ENCODE results near the gene TAF1. TPM values are rescaled to one million over a fixed set of nuclear protein-coding genes. Genes with fewer than 3 reads are reported as not detected.
"Not testable (repeated sequence)": the region's sequence is repeated elsewhere in the genome, so short reads cannot be mapped to it uniquely, and the experiment has no call there.

TAF1 gene
- total RNA-seq, 2 experiments from 2014 or later, result 30.2 to 48.2 TPM

- H2AFZ ChIP-seq (ENCODE audit: low read length), result no peak overlapping the region
- H3K9me3 ChIP-seq (ENCODE audit: low read length), result no peaks in the 10 kb centered on the region
- no peak overlapping the region for H3K27ac ChIP-seq (ENCODE audit: low read depth, low read length, poor library complexity, severe bottlenecking)
- H3K79me2 ChIP-seq (ENCODE audit: insufficient read depth, low read depth, low read length), result no peaks in the 10 kb centered on the region
- H3K4me3 ChIP-seq (ENCODE audit: low read depth, low read length, poor library complexity, severe bottlenecking), result no peak overlapping the region
- intact Hi-C loops (cut with micrococcal nuclease; ENCODE audit: unreplicated experiment), result no loop called here
- H3K36me3 ChIP-seq (ENCODE audit: insufficient read depth, low read length), result no peaks in the 10 kb centered on the region; the same call in 1 of the 2 replicates
- ChIA-PET CTCF (ENCODE audit: unreplicated experiment) (no interaction called here), POLR2A (no interaction called here)
- H4K20me1 ChIP-seq (ENCODE audit: insufficient read depth, low read length), result no peaks in the 10 kb centered on the region
- TF ChIP-seq CTCF (conservative IDR thresholded peaks at IDR 0.05; ENCODE audit: low read length), result no peak
- no peak for TF ChIP-seq EZH2phosphoT487 (IDR thresholded peaks at IDR 0.05; ENCODE audit: borderline replicate concordance, low read depth, low read length)
- H3K9me2 ChIP-seq (ENCODE audit: insufficient read depth, low read length), result no peaks in the 10 kb centered on the region
- no TSS peak for BruUV-seq (replicated peaks)
- H3K4me2 ChIP-seq (ENCODE audit: low read length), result no peak overlapping the region
- H3K4me1 ChIP-seq (ENCODE audit: insufficient read depth, low read length, poor library complexity, severe bottlenecking), result no peaks in the 10 kb centered on the region
- DNase-seq (ENCODE audit: low spot score), result no peak
Observed at GRCh38 chrX:71326394-71326793, 39.8 kb upstream of the TAF1 start.

GRCh38 chrX:71349151-71349665 lies 16.9 kb upstream of the TAF1 start:
- CTCF ChIA-PET (ENCODE audit: unreplicated experiment); H2AFZ ChIP-seq (ENCODE audit: low read length); BruUV-seq (replicated peaks); intact Hi-C loops (cut with micrococcal nuclease; ENCODE audit: unreplicated experiment); H3K27ac ChIP-seq (ENCODE audit: low read depth, low read length, poor library complexity, severe bottlenecking); H3K79me2 ChIP-seq (ENCODE audit: insufficient read depth, low read depth, low read length); H3K4me3 ChIP-seq (ENCODE audit: low read depth, low read length, poor library complexity, severe bottlenecking); H3K4me2 ChIP-seq (ENCODE audit: low read length); H3K9me3 ChIP-seq (ENCODE audit: low read length); H4K20me1 ChIP-seq (ENCODE audit: insufficient read depth, low read length); DNase-seq (ENCODE audit: low spot score); H3K4me1 ChIP-seq (ENCODE audit: insufficient read depth, low read length, poor library complexity, severe bottlenecking); H3K36me3 ChIP-seq (ENCODE audit: insufficient read depth, low read length); POLR2A ChIA-PET; H3K9me2 ChIP-seq (ENCODE audit: insufficient read depth, low read length): not testable (repeated sequence)

- DNase-seq (ENCODE audit: low spot score); H3K9me2 ChIP-seq (ENCODE audit: insufficient read depth, low read length); intact Hi-C loops (cut with micrococcal nuclease; ENCODE audit: unreplicated experiment); H2AFZ ChIP-seq (ENCODE audit: low read length); BruUV-seq (replicated peaks); H3K9me3 ChIP-seq (ENCODE audit: low read length); H3K4me1 ChIP-seq (ENCODE audit: insufficient read depth, low read length, poor library complexity, severe bottlenecking); H3K4me3 ChIP-seq (ENCODE audit: low read depth, low read length, poor library complexity, severe bottlenecking); POLR2A ChIA-PET; H3K4me2 ChIP-seq (ENCODE audit: low read length); H4K20me1 ChIP-seq (ENCODE audit: insufficient read depth, low read length); H3K79me2 ChIP-seq (ENCODE audit: insufficient read depth, low read depth, low read length); H3K36me3 ChIP-seq (ENCODE audit: insufficient read depth, low read length); H3K27ac ChIP-seq (ENCODE audit: low read depth, low read length, poor library complexity, severe bottlenecking); CTCF ChIA-PET (ENCODE audit: unreplicated experiment): not testable (repeated sequence)
Observed at GRCh38 chrX:71349867-71350266, 16.3 kb upstream of the TAF1 start.

GRCh38 chrX:71352439-71352838 lies 13.7 kb upstream of the TAF1 start:
- H2AFZ ChIP-seq (ENCODE audit: low read length); H3K79me2 ChIP-seq (ENCODE audit: insufficient read depth, low read depth, low read length); POLR2A ChIA-PET; H4K20me1 ChIP-seq (ENCODE audit: insufficient read depth, low read length); H3K27ac ChIP-seq (ENCODE audit: low read depth, low read length, poor library complexity, severe bottlenecking); H3K4me1 ChIP-seq (ENCODE audit: insufficient read depth, low read length, poor library complexity, severe bottlenecking); H3K9me2 ChIP-seq (ENCODE audit: insufficient read depth, low read length); H3K36me3 ChIP-seq (ENCODE audit: insufficient read depth, low read length); H3K4me3 ChIP-seq (ENCODE audit: low read depth, low read length, poor library complexity, severe bottlenecking); intact Hi-C loops (cut with micrococcal nuclease; ENCODE audit: unreplicated experiment); DNase-seq (ENCODE audit: low spot score); H3K4me2 ChIP-seq (ENCODE audit: low read length); H3K9me3 ChIP-seq (ENCODE audit: low read length); BruUV-seq (replicated peaks): not testable (repeated sequence)
- CTCF ChIA-PET (ENCODE audit: unreplicated experiment), result interaction anchor here (0.6 kb wide), 1 partner anchor 201 kb away, joined by 3 read pairs; no protein-coding TSS in a partner anchor
